Neutrophil (primary cell): ENCODE data around the gene TPSB2.
"Not testable (repeated sequence)": the region's sequence is repeated elsewhere in the genome, so short reads cannot be mapped to it uniquely, and the experiment has no call there.

Experiments used
- H3K27ac ChIP-seq: fragments of 200-600 bp; sonication (generic); 2 replicates; pipeline ENCODE4 v1.5.1; 2016; ENCODE audit warnings: mild to moderate bottlenecking, moderate library complexity
- H3K27me3 ChIP-seq: fragments of 200-600 bp; sonication (generic); 2 replicates; pipeline ENCODE4 v1.6.0; 2016; ENCODE audit warnings: mild to moderate bottlenecking
- H3K36me3 ChIP-seq: fragments of 200-600 bp; sonication (generic); 2 replicates; pipeline ENCODE4 v1.5.1; 2017
- H3K4me1 ChIP-seq, 2 experiments: fragments of 200-600 bp in 1 of 2; sonication (generic) in 1 of 2; 1 replicate in 1 of 2; 2 replicates in 1 of 2; pipeline versions ENCODE4 v1.5.1 to v1.6.1; 2013 to 2016; ENCODE audit warnings: low read depth in 1 of 2, low read length in 1 of 2, mild to moderate bottlenecking in 1 of 2, moderate library complexity in 1 of 2; ENCODE audit not compliant: control insufficient read depth in 1 of 2, insufficient read depth in 1 of 2
- H3K4me3 ChIP-seq, 2 experiments: fragments of 200-600 bp in 1 of 2; sonication (generic) in 1 of 2; 1 replicate in 1 of 2; 2 replicates in 1 of 2; pipeline ENCODE4 v1.5.1; 2013 to 2016; ENCODE audit warnings: low read depth in 1 of 2, low read length in 1 of 2, mild to moderate bottlenecking in 1 of 2, moderate library complexity in 1 of 2
- H3K9me3 ChIP-seq: fragments of 200-600 bp; sonication (generic); 2 replicates; pipeline ENCODE4 v1.5.1; 2016
- TF ChIP-seq, protein P1 (sequence below): fragments of 200-600 bp; sonication (generic); IDR thresholded peaks from 2 replicates; pipeline ENCODE4 v1.5.1; 2016; ENCODE audit warnings: antibody characterized with exemption

TPSB2 gene

DNA sequence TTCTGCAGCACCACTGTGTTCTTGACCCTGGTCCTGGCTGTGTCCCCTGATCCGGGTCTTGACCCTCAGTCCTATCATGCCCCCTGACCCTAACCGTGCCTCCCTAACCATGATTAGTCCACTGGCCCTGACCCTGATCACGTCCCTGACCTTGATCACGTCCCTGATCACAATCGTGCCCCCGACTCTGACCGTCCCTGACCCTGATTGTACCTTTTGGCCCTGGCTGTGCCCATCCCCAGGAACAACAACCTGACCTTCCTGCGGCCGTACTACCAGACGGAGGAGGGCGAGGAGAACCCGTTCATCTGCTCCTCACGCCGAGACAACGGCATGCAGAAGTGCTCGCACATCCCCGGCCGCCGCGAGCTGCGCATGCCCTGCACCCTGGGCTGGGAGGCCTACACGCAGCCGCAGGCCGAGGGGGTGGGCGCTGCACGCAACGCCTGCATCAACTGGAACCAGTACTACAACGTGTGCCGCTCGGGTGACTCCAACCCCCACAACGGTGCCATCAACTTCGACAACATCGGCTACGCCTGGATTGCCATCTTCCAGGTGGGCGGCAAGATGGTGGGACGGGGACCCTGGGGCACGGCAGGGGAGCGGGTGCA is 29.9 kb downstream of the TPSB2 start:
- Histone ChIP-seq H3K27me3 (peaks cover 9% of the 10 kb centered on the region), H3K9me3 (no peaks in the 10 kb centered on the region), H3K4me3 (no peak overlapping the region), H3K36me3 (no peaks in the 10 kb centered on the region), H3K4me1 (no peaks in the 10 kb centered on the region), H3K27ac (no peak overlapping the region)
- TF ChIP-seq, protein P1, sequence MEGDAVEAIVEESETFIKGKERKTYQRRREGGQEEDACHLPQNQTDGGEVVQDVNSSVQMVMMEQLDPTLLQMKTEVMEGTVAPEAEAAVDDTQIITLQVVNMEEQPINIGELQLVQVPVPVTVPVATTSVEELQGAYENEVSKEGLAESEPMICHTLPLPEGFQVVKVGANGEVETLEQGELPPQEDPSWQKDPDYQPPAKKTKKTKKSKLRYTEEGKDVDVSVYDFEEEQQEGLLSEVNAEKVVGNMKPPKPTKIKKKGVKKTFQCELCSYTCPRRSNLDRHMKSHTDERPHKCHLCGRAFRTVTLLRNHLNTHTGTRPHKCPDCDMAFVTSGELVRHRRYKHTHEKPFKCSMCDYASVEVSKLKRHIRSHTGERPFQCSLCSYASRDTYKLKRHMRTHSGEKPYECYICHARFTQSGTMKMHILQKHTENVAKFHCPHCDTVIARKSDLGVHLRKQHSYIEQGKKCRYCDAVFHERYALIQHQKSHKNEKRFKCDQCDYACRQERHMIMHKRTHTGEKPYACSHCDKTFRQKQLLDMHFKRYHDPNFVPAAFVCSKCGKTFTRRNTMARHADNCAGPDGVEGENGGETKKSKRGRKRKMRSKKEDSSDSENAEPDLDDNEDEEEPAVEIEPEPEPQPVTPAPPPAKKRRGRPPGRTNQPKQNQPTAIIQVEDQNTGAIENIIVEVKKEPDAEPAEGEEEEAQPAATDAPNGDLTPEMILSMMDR: no peak

DNA sequence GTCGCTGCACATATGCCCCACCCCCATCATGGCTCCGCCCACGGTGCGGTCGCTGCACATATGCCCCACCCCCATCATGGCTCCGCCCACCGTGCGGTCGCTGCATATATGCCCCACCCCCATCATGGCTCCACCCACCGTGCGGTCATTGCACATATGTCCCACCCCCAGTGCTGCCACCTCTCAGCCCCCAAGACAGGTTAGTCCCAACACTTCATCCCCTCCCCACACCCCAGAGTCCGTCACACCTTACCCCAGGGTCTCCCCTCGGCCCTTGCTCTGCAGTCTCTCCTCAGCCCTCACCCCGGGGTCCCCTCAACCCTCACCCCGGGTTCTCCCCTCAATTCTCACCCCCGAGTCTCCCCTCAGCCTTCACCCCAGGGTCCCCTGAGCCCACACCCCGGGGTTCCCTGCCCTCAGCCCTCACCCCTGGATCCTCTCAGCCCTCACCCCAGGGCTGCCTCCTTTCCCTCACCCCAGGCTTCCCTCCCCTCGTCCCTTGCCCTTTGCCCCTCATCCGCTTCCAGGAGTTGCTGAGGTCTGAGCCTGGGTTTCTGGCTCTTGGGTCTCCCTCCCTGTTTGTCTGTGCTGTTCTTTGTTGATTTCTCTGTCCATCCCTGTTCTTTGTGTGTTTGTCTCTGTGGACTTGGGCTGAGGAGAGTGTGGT is 30.5 kb downstream of the TPSB2 start:
- no peak overlapping the region for H3K4me3 ChIP-seq
- TF ChIP-seq, protein P1: no peak
- H3K4me1 ChIP-seq: no peaks in the 10 kb centered on the region
- H3K27me3 ChIP-seq: peaks cover 15% of the 10 kb centered on the region
- H3K36me3 ChIP-seq: no peaks in the 10 kb centered on the region
- H3K9me3 ChIP-seq: no peaks in the 10 kb centered on the region
- H3K27ac ChIP-seq: no peak overlapping the region

GRCh38 chr16:1198671-1199346 is 31.2 kb downstream of the TPSB2 start:
- H3K36me3 ChIP-seq, H3K4me1 ChIP-seq, H3K9me3 ChIP-seq, H3K27ac ChIP-seq, H3K4me3 ChIP-seq: not testable (repeated sequence)
- H3K27me3 ChIP-seq: peaks cover 22% of the 10 kb centered on the region

- no peaks in the 10 kb centered on the region for H3K9me3 ChIP-seq
- TF ChIP-seq, protein P1: no peak
- H3K27ac ChIP-seq: no peak overlapping the region
- no peak overlapping the region for H3K4me3 ChIP-seq
- no peaks in the 10 kb centered on the region for H3K36me3 ChIP-seq
- no peaks in the 10 kb centered on the region for H3K4me1 ChIP-seq
- H3K27me3 ChIP-seq: peaks cover 28% of the 10 kb centered on the region
These were observed 31.8 kb downstream of the TPSB2 start for GRCh38 chr16:1198194-1198593.

- H3K27ac ChIP-seq: no peak overlapping the region
- no peaks in the 10 kb centered on the region for H3K36me3 ChIP-seq
- TF ChIP-seq, protein P1: no peak
- no peak overlapping the region for H3K4me3 ChIP-seq
- H3K27me3 ChIP-seq: peaks cover 36% of the 10 kb centered on the region
- no peaks in the 10 kb centered on the region for H3K9me3 ChIP-seq
- no peaks in the 10 kb centered on the region for H3K4me1 ChIP-seq
These were observed 32.6 kb downstream of the TPSB2 start for GRCh38 chr16:1197237-1197866.
